SIG-M5 (cell line): ENCODE results near the gene MIER1.

Experiments
- DNase-seq: peaks from one replicate; lab custom pipeline; 2025; lab: John Stamatoyannopoulos, UW

MIER1 gene

GRCh38 chr1:66999640-67000400, 75.0 kb downstream of the MIER1 start:
- no peak for DNase-seq

GRCh38 chr1:67001682-67002425, 77.1 kb downstream of the MIER1 start:
- DNase-seq: no peak

- DNase-seq: no peak
Measured at GRCh38 chr1:67004176-67004575, 79.4 kb downstream of the MIER1 start.

- DNase-seq: no peak
Measured at GRCh38 chr1:67005068-67005467, 80.3 kb downstream of the MIER1 start.

- DNase-seq: no peak
Measured at GRCh38 chr1:67009792-67010191, 85.0 kb downstream of the MIER1 start.

GRCh38 chr1:67013573-67013972, 88.8 kb downstream of the MIER1 start:
- no peak for DNase-seq

GRCh38 chr1:67018574-67018973, 93.8 kb downstream of the MIER1 start:
- DNase-seq: no peak

- no peak for DNase-seq
Measured at GRCh38 chr1:67019121-67019520, 94.3 kb downstream of the MIER1 start.

GRCh38 chr1:67019600-67020136, 94.9 kb downstream of the MIER1 start:
- DNase-seq: no peak

- no peak for DNase-seq
Measured at GRCh38 chr1:67020304-67020703, 95.5 kb downstream of the MIER1 start.

GRCh38 chr1:67020765-67021164, 96.0 kb downstream of the MIER1 start:
- DNase-seq: no peak

- no peak for DNase-seq
Measured at GRCh38 chr1:67029472-67029871, 104.7 kb downstream of the MIER1 start.

- no peak for DNase-seq
Measured at GRCh38 chr1:67031121-67031858, 106.5 kb downstream of the MIER1 start.

GRCh38 chr1:67031859-67032247, 107.1 kb downstream of the MIER1 start:
- no peak for DNase-seq
